ENCODE data around the gene FOXN3. TPM values are rescaled to one million over a fixed set of nuclear protein-coding genes. Genes with fewer than 3 reads are reported as not detected.

FOXN3 gene
- total and polyA plus RNA-seq, 2 experiments from 2014 or later: 98.9 to 167 TPM

- ATAC-seq (no peak), DNase-seq (ENCODE audit: low spot score) (no peak)
- peaks cover 100% of the 10 kb centered on the region for H3K79me2 ChIP-seq (replicated peaks; ENCODE audit: insufficient read depth)
- H3K9me3 Mint-ChIP-seq: no peaks in the 10 kb centered on the region; the same call in 2 of the 3 replicates
- H3K27me3 ChIP-seq (ENCODE audit: insufficient read depth): no peaks in the 10 kb centered on the region
- peaks cover 49% of the 10 kb centered on the region for H3K36me3 Mint-ChIP-seq (ENCODE audit: low read depth)
- H3K27ac Mint-ChIP-seq: peak overlapping the region; percentile 66
- H3K27ac ChIP-seq (ENCODE audit: low read depth): peak overlapping the region; percentile 85
- no peaks in the 10 kb centered on the region for H3K9me2 ChIP-seq (ENCODE audit: insufficient read depth)
- peaks cover 84% of the 10 kb centered on the region for H3K4me1 Mint-ChIP-seq
- H4K20me1 ChIP-seq (replicated peaks; ENCODE audit: insufficient read depth): no peaks in the 10 kb centered on the region; the same call in 1 of the 2 replicates
- peaks cover 3% of the 10 kb centered on the region; the same call in 1 of the 2 replicates for H3K36me3 ChIP-seq (ENCODE audit: insufficient read depth)
- H3K27me3 Mint-ChIP-seq (ENCODE audit: insufficient read depth, low read depth, poor library complexity): peaks cover 19% of the 10 kb centered on the region
- H3F3A ChIP-seq (replicated peaks; ENCODE audit: low read depth): no peaks in the 10 kb centered on the region; the same call in 1 of the 2 replicates
- no peak overlapping the region for H2AFZ ChIP-seq
- peak overlapping the region; percentile 64 for H3K4me2 ChIP-seq
- H3K4me3 ChIP-seq: no peak overlapping the region
- H3K4me1 ChIP-seq (ENCODE audit: insufficient read depth): peaks cover 80% of the 10 kb centered on the region
- H3K4me3 Mint-ChIP-seq: peak overlapping the region; percentile 9; the same call in 1 of the 3 replicates
- TF ChIP-seq REST (IDR thresholded peaks at IDR 0.05; ENCODE audit: unreplicated experiment): no peak
- no peak for TF ChIP-seq CREB1 (CRISPR knock-in tag; IDR thresholded peaks at IDR 0.05; ENCODE audit: low read depth)
- TF ChIP-seq NANOG (IDR thresholded peaks at IDR 0.05; ENCODE audit: borderline replicate concordance): no peak
- no peak for TF ChIP-seq ZNF114 (CRISPR knock-in tag; IDR thresholded peaks at IDR 0.05)
- TF ChIP-seq CTCF (conservative IDR thresholded peaks at IDR 0.05; ENCODE audit: low read depth in 2 of 2): no peak
- no peak for TF ChIP-seq ZNF331 (CRISPR knock-in tag; IDR thresholded peaks at IDR 0.05; ENCODE audit: low read depth)
- TF ChIP-seq POLR2AphosphoS5 (IDR thresholded peaks at IDR 0.05; ENCODE audit: low read depth): no peak
- TF ChIP-seq STAT1 (IDR thresholded peaks at IDR 0.05; ENCODE audit: unreplicated experiment): no peak
- TF ChIP-seq JUNB (IDR thresholded peaks at IDR 0.05; ENCODE audit: unreplicated experiment): no peak
- TF ChIP-seq EZH2 (IDR thresholded peaks at IDR 0.05; ENCODE audit: low read depth, unreplicated experiment): no peak
- no peak for TF ChIP-seq ZNF462 (CRISPR knock-in tag; IDR thresholded peaks at IDR 0.05)
- TF ChIP-seq EZH2phosphoT487 (IDR thresholded peaks at IDR 0.05; ENCODE audit: unreplicated experiment): no peak
- TF ChIP-seq ETS1 (IDR thresholded peaks at IDR 0.05): no peak
These were observed 76.5 kb downstream of the FOXN3 start for GRCh38 chr14:89340200-89341181.

Data from GM23338 (cell line).